Measurements from ENCODE around the gene HTD2.

DNA sequence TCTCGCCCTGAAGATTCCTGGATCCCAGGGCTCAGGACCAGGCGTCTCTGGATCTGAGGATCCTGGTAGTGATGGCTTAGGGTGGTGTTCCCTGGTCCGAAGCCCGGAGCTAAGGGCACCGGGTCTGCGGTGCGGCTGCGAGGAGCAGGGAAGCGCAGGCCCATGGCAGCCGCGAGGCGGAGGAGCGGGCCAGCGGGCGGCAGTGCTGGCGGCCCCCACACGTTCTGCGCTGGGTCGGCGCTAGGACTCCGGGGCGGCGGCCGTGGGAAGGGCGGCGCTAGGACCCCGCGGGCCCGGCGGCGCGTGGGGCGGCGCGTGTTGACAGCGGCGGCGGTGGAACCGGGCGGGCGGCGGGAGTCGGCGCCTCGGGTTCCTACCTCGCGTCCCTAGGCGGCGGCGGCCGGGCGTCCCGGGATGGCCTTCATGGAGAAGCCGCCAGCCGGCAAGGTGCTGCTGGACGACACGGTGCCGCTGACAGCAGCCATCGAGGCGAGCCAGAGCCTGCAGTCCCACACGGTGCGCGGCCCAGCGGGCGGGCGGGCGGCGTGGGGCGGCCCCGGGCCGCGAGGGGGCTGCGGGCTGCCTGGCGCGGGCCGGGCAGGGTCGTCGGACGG lies 26.4 kb downstream of the HTD2 start, which contains the start of gene PXK:
- TF ChIP-seq, protein P1, sequence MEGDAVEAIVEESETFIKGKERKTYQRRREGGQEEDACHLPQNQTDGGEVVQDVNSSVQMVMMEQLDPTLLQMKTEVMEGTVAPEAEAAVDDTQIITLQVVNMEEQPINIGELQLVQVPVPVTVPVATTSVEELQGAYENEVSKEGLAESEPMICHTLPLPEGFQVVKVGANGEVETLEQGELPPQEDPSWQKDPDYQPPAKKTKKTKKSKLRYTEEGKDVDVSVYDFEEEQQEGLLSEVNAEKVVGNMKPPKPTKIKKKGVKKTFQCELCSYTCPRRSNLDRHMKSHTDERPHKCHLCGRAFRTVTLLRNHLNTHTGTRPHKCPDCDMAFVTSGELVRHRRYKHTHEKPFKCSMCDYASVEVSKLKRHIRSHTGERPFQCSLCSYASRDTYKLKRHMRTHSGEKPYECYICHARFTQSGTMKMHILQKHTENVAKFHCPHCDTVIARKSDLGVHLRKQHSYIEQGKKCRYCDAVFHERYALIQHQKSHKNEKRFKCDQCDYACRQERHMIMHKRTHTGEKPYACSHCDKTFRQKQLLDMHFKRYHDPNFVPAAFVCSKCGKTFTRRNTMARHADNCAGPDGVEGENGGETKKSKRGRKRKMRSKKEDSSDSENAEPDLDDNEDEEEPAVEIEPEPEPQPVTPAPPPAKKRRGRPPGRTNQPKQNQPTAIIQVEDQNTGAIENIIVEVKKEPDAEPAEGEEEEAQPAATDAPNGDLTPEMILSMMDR (IDR thresholded peaks at IDR 0.05), result peak in 1 of 3 experiments; percentile 35
- no peak for TF ChIP-seq POLR2A (IDR thresholded peaks at IDR 0.05)
